Mammary epithelial cell (primary cell): ENCODE measurements around the gene SLC31A1.

Experiments used
- EZH2 ChIP-seq: IDR thresholded peaks from 2 replicates; pipeline ENCODE4 v1.6.1; 2012; ENCODE audit warnings: low read length, inconsistent platforms, borderline replicate concordance
- TF ChIP-seq, protein P1 (sequence below), 2 donors: IDR thresholded peaks in 1 of 2; conservative IDR thresholded peaks in 1 of 2; 2 replicates each; pipeline ENCODE4 v1.5.1; 2011 to 2012; ENCODE audit warnings: inconsistent platforms in 2 of 2, low read length in 2 of 2, mild to moderate bottlenecking in 2 of 2, control low read depth in 1 of 2, low read depth in 1 of 2; ENCODE audit not compliant: insufficient read depth in 1 of 2; ENCODE audit errors: extremely low read depth in 1 of 2

DNA sequence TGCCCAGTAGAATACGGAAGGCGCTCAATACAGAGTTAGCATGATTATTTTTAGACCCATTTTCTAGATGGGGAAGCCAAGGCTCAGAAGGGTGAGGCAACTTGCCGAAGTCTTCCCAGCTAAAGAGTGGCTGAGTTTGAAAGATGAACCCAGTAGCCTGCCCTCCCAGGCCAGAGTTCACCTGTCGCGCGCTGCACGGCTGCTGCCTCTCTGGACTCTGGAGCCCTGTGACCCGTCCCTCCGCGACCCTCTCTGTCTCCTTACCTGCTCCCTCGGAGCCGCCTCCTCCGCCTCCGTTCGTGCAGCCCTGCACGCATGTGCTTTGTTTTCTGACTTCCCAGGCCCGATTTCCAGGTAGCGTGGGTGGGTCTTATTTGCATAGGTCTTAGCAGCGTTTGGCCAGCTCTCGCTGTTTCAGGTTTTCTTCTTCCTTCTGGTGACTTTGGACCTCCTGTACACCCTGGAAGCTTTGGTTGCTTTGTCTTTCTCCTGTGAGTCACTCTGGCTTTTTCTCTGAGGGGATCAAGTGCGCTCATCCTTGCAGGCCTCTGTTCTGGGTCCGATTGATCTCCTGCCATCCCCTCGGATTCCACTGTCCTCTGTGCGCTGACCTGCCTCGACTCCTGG is 81.6 kb downstream of the SLC31A1 start, which contains the start of gene RNF183:
- TF ChIP-seq, protein P1, sequence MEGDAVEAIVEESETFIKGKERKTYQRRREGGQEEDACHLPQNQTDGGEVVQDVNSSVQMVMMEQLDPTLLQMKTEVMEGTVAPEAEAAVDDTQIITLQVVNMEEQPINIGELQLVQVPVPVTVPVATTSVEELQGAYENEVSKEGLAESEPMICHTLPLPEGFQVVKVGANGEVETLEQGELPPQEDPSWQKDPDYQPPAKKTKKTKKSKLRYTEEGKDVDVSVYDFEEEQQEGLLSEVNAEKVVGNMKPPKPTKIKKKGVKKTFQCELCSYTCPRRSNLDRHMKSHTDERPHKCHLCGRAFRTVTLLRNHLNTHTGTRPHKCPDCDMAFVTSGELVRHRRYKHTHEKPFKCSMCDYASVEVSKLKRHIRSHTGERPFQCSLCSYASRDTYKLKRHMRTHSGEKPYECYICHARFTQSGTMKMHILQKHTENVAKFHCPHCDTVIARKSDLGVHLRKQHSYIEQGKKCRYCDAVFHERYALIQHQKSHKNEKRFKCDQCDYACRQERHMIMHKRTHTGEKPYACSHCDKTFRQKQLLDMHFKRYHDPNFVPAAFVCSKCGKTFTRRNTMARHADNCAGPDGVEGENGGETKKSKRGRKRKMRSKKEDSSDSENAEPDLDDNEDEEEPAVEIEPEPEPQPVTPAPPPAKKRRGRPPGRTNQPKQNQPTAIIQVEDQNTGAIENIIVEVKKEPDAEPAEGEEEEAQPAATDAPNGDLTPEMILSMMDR (conservative IDR thresholded peaks at IDR 0.05 in 1 of 2, IDR thresholded peaks at IDR 0.05 in 1 of 2; ENCODE audit: extremely low read depth in 1 of 2, insufficient read depth in 1 of 2, low read depth in 1 of 2, low read length in 2 of 2): no peak
- TF ChIP-seq EZH2: no peak
